KG1 (cell line): ENCODE results near the gene ZFAND2A.
"Not testable (repeated sequence)": the region's sequence is repeated elsewhere in the genome, so short reads cannot be mapped to it uniquely, and the experiment has no call there.

Source experiments
- DNase-seq: peaks from one replicate; lab custom pipeline; 2025; lab: John Stamatoyannopoulos, UW

The ZFAND2A gene, protein sequence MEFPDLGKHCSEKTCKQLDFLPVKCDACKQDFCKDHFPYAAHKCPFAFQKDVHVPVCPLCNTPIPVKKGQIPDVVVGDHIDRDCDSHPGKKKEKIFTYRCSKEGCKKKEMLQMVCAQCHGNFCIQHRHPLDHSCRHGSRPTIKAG

GRCh38 chr7:1159891-1160669 lies at the start of gene ZFAND2A:
ZFAND2A (minus strand) TSS chr7:1160196; CDS start chr7:1158212, 1,984 bp downstream.
- peak; percentile 87 for DNase-seq

DNA sequence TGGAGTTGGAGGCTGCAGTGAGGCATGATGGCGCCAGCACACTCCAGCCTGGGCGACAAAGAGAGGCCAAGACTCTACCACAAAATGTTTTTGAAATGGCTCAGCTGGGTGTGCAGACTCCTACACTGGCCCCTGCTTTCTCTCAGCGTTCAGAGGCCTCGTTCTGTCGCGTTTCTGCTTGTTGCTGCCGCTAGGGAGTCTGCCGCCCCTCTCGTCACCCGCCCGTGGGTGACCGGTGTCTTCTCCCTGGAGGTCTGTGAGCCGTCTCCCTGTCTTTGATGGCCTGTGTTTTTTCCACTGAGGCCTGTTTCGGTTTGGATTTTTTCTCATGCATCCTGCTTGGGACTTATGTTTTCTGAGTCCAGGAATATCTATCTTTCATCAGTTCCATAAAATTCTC lies 49.1 kb upstream of the ZFAND2A start:
- no peak for DNase-seq

DNA sequence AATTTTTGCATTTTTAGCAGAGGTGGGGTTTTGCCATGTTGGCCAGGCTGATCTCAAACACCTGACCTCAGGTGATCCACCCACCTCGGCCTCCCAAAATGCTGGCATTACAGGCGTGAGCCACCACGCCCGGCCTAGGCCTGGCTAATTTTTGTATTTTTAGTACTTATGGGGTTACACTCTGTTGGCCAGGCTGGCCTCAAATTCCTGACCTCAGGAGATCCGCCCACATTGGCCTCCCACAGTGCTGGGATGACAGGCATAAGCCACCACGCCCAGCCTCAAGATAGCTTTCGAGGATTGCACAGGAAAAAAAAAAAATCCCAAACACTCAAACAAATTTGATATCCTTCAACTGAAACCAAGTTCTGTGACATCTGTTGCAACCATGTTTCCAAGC lies 45.7 kb upstream of the ZFAND2A start:
- DNase-seq, result not testable (repeated sequence)

- no peak for DNase-seq
Observed at GRCh38 chr7:1204460-1205140, 44.6 kb upstream of the ZFAND2A start.

GRCh38 chr7:1202914-1203313 lies 42.9 kb upstream of the ZFAND2A start:
- not testable (repeated sequence) for DNase-seq

DNA sequence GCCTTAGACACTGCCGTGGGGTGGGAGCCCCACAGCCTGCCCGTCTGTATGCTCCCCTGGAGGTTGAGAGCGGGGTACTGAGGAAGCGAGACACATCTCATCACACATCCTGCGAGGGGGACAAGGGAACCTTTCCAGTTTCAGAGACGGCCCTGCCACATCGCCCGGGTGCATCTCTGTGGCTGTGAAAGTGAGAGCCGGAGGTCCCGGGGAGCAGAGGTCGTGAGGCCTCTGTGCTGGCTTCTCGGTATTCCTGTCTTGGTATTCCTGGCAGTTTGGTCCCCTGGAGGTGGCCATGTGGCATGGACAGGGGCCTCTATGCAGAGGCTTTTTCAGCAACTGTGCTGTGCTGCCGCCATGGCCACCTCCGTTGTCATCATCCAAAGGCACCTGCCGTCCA lies 41.9 kb upstream of the ZFAND2A start:
- DNase-seq, result no peak

DNA sequence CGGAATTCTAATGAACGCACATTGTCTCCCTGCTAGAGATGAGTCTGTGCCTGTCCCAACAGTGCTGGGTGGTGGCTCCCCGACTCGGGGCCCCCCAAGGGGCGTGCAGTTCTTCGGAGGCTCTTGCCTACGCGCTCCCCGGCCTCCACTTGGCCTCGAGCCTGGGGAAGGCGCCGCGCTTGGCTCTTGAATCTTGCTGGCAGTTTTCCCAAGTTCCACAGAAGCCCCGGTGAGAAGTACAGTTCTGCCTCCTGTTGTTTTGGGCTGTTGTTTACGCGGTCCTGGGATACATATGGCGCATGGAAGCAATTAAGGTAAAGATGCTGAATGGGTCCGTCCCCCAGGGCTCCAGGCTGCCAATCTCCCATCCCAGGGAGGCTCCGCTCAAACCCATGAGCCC lies 40.0 kb upstream of the ZFAND2A start:
- DNase-seq, result no peak

DNA sequence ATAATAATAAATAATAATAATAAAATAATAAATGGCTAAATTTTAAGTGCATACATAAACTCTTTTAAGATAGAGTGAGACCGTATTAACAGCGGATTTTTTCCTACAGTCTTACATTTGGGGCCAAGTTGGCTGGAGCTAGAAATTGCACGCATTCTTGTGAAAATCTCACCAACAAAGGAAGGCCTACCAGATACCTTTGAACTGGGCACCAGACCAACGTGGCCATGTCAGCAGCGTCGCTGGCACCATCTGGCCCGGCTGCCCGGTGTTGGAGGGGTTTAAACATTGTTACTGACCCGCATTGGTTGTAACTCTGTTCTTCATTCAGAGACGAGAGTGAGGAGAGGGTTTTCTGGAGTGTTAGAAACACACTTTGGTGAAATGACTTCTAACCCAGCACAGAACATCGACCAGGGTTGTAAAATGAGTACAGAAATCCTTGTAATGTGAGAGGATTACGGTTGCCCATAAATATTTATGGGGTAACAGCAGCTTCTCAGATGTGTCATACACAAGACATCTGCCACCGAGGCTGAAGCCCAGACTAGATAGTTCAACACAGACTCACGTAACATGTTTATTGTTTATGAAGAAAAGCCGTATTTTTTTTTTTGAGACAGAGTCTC lies 38.1 kb upstream of the ZFAND2A start:
- DNase-seq, result no peak

- DNase-seq, result no peak
Observed at GRCh38 chr7:1196950-1197349, 37.0 kb upstream of the ZFAND2A start.

GRCh38 chr7:1196441-1196840 lies 36.4 kb upstream of the ZFAND2A start:
- DNase-seq, result not testable (repeated sequence)

DNA sequence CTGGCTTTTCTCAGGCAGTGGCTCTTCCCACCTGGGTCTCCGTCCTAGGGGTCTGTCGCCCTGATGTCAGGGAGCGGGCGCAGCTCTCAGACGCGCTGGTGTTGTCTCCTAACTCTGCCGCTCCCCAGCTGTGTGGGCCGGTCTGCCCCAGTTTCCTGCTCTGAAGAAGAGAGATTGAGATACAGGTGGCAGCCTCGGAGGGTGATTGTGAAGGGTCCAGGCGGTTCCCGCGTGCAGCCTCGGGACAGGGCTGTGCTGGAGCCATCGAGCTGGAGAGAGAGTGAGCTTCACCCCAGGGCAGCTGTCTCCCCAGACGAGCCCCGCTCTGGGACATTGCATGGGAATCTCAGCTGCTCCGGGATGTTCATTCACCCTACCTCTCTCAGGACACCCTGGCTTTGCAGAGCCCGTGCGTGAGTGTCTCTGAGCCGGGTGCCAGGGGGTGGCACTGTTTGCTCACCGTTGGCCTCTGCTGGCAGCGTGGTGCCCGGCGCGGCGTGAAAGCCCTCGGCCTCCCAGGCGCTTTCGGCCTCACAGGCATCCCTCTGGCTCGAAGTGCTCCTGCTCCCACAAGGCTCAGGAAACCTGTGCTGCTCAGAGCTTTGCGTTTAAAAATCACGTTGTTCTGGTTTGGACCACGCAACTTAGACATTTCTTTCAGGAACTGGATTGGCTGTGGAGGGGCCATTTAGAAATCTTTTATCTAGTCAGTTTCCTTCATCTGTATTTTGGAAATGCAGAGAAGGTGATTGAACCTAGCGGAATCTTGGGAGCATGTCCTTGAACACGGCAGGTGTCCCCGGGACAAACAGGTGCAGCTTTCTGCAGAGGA lies 33.8 kb upstream of the ZFAND2A start:
- no peak for DNase-seq

GRCh38 chr7:1192171-1192676 lies 32.2 kb upstream of the ZFAND2A start:
- DNase-seq, result peak; percentile 19

DNA sequence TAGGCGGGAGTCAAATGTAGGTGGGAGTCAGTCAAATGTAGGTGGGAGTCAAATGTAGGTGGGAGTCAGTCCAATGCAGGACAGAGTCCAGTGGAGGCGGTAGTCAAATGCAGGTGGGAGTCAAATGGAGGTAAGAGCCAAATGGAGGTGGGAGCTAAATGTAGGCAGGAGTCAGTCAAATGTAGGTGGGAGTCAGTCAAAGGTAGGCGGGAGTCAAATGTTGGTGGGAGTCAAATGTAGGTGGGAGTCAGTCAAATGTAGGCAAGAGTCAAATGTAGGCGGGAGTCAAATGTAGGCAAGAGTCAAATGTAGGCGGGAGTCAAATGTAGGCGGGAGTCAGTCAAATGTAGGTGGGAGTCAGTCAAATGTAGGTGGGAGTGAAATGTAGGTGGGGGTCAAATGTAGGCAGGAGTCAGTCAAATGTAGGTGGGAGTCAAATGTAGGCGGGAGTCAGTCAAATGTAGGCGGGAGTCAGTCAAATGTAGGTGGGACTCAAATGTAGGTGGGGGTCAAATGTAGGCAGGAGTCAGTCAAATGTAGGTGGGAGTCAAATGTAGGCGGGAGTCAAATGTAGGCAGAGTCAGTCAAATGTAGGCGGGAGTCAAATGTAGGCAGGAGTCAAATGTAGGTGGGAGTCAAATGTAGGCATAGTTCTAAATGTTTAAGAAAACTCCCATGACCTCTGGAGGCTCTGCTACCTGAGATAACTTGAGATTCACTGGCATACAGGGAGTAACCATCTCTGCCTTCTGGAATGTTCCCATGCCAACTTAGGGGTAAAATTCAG lies 30.2 kb upstream of the ZFAND2A start:
- no peak for DNase-seq

DNA sequence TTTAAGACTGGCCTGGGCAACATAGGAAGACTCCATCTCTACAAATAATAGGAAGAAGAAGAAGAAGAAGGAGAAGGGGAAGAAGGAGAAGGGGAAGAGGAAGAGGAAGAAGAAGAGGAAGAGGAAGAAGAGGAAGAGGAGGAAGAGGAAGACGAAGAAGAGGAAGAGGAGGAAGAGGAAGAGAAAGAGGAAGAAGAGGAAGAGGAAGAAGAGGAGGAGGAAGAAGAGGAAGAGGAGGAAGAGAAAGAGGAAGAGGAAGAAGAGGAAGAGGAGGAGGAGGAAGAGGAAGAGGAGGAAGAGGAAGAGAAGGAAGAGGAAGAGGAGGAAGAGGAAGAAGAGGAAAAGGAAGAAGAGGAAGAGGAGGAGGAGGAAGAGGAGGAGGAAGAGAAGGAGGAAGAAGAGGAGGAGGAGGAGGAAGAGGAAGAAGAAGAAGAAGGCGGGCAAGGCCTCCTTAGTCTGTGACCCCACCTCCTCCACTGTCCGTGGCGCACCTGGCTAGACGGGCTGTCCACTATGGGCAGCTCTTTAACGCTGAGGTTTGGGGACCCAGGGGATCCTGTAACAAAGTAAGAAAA lies 28.8 kb upstream of the ZFAND2A start:
- DNase-seq, result no peak

DNA sequence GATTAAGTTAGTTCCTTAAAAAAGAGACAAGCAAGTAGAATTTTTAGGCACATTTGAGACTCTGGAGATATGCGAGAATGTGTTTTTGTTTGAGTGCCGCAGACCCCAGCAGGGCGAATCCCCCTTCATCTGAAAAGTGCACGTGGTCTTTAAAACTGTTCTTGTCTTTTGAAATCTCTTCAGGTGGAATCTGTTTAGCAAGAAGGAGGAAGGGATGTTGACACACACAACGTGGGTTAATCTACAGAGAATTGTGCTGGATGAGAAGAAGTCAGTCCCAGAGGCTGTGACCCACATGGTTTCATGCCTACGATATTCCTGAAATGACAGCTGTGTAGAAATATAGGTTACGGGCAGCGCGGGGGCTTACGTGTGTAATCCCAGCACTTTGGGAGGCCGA lies 27.1 kb upstream of the ZFAND2A start:
- DNase-seq, result no peak

GRCh38 chr7:1181640-1182039 lies 21.6 kb upstream of the ZFAND2A start:
- DNase-seq, result no peak

DNA sequence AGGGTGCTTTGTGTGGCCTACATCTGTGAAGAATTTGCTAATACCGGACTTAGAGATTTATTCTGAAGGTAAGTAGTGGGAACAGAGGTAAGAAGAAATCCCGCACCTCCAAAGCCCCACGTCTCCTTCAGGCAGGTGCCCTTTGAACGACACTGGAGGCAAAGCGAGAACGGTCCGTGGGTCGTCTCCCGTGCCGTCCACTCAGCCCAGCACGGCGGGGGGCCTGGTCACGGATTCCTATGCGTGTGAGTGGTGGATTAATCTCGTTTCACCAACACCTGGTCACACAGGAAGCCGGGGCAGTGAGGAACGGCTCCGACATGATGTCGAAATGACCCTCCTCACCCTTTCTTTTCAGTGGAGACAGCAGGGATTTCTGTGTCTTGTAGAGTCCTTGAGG lies 21.0 kb upstream of the ZFAND2A start:
- no peak for DNase-seq

- DNase-seq, result peak; percentile 41
Observed at GRCh38 chr7:1176891-1177373, 16.9 kb upstream of the ZFAND2A start.

GRCh38 chr7:1175967-1176851 lies 16.2 kb upstream of the ZFAND2A start:
- peak; percentile 60 for DNase-seq
